ENCODE data around the gene PRMT3. TPM values are rescaled to one million over a fixed set of nuclear protein-coding genes. Genes with fewer than 3 reads are reported as not detected.
A peak's percentile ranks its signal among the peaks of the same experiment; 100 is the strongest.

Gene PRMT3
- total and polyA plus RNA-seq, 2 of the 13 experiments (the other 11 are each of a cell fraction or from before 2014, with no cell fraction given) = 9.1 to 27.7 TPM

- TF ChIP-seq ZSCAN30 (CRISPR knock-in tag; IDR thresholded peaks at IDR 0.05) (no peak), KLF12 (CRISPR knock-in tag; IDR thresholded peaks at IDR 0.05; ENCODE audit: borderline replicate concordance) (peak; percentile 78; the same call in 1 of the 2 replicates), ZNF556 (CRISPR knock-in tag; IDR thresholded peaks at IDR 0.05; ENCODE audit: borderline replicate concordance) (peak; percentile 92), ZNF691 (CRISPR knock-in tag; IDR thresholded peaks at IDR 0.05; ENCODE audit: borderline replicate concordance, low read depth) (peak; percentile 24; the same call in 1 of the 2 replicates), SNAI1 (CRISPR knock-in tag; IDR thresholded peaks at IDR 0.05; ENCODE audit: borderline replicate concordance) (peak; percentile 28; the same call in 1 of the 2 replicates), KLF6 (CRISPR knock-in tag; IDR thresholded peaks at IDR 0.05) (peak; percentile 73; the same call in 1 of the 2 replicates), ARNT (IDR thresholded peaks at IDR 0.05) (no peak), NBN (conservative IDR thresholded peaks at IDR 0.05) (no peak), ZMYM2 (CRISPR knock-in tag; IDR thresholded peaks at IDR 0.05) (peak; percentile 15; the same call in 1 of the 2 replicates), RXRB (CRISPR knock-in tag; IDR thresholded peaks at IDR 0.05; ENCODE audit: borderline replicate concordance) (0 out of 2 replicates have a peak, but pooled peaks have one; percentile 33)
- TF ChIP-seq, protein P1, sequence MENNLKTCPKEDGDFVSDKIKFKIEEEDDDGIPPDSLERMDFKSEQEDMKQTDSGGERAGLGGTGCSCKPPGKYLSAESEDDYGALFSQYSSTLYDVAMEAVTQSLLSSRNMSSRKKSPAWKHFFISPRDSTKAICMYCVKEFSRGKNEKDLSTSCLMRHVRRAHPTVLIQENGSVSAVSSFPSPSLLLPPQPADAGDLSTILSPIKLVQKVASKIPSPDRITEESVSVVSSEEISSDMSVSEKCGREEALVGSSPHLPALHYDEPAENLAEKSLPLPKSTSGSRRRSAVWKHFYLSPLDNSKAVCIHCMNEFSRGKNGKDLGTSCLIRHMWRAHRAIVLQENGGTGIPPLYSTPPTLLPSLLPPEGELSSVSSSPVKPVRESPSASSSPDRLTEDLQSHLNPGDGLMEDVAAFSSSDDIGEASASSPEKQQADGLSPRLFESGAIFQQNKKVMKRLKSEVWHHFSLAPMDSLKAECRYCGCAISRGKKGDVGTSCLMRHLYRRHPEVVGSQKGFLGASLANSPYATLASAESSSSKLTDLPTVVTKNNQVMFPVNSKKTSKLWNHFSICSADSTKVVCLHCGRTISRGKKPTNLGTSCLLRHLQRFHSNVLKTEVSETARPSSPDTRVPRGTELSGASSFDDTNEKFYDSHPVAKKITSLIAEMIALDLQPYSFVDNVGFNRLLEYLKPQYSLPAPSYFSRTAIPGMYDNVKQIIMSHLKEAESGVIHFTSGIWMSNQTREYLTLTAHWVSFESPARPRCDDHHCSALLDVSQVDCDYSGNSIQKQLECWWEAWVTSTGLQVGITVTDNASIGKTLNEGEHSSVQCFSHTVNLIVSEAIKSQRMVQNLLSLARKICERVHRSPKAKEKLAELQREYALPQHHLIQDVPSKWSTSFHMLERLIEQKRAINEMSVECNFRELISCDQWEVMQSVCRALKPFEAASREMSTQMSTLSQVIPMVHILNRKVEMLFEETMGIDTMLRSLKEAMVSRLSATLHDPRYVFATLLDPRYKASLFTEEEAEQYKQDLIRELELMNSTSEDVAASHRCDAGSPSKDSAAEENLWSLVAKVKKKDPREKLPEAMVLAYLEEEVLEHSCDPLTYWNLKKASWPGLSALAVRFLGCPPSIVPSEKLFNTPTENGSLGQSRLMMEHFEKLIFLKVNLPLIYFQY (CRISPR knock-in tag; IDR thresholded peaks at IDR 0.05; ENCODE audit: borderline replicate concordance) = no peak; the same call in 1 of the 2 replicates
Observed at GRCh38 chr11:20387261-20388095, at the start of gene PRMT3 (continued).
